OCI-LY7 (cell line): ENCODE data around the gene PAFAH2.

Experiments used
- EZH2phosphoT487 ChIP-seq: fragments of 200-600 bp; sonication (generic); IDR thresholded peaks from 2 replicates; pipeline ENCODE4 v1.6.1; 2018; ENCODE audit warnings: low read depth, borderline replicate concordance, mild to moderate bottlenecking, mixed run types, antibody characterized with exemption, low read length, moderate library complexity, mixed read lengths
- TF ChIP-seq, protein P1 (sequence below): fragments of 200-600 bp; sonication (generic); conservative IDR thresholded peaks from 2 replicates; pipeline ENCODE4 v1.5.1; 2014; ENCODE audit warnings: mild to moderate bottlenecking, antibody characterized with exemption, low read length, moderate library complexity, mixed read lengths

DNA sequence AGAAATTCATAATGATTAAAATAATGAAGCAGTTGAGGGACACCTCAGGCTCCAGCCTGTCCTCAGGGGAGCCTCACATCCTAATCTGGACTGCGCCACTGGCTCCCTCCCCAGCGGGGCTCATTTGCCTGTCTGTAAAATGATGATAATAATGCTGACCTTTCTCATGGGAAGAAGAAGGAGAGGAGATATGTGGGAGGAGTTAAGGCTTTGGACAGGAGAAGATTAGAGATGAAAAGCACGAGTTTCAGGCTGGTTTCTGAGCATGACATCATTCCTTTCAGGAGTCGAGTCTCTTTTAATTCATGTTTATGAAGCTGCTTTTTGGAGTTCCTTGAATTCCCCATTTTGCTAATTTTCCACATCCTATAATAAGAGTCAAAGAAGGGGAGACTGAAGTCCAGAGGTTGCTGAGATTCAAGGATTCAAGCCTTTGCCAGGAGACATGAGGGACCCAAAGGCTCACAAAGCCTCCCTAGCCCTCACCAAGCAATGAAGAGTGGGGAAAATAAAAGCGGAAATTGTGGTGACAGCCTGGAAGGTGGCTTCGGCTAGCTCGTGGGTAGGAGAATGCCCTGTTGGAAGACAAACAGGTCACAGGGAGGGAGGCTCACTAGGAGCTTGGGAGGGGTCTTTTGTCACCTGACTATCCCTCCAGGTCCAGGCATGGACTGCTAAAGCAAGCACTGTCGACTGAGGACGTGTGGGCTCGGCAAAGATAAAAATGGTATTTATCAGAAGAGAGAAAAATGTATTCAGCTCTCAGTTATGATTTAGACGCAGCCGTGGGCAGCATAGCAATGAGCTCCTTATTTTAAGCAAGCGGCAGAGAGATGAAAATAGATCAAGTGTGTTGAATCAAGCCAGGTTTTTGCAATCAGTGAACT, 64.1 kb downstream of the PAFAH2 start:
- TF ChIP-seq, protein P1, sequence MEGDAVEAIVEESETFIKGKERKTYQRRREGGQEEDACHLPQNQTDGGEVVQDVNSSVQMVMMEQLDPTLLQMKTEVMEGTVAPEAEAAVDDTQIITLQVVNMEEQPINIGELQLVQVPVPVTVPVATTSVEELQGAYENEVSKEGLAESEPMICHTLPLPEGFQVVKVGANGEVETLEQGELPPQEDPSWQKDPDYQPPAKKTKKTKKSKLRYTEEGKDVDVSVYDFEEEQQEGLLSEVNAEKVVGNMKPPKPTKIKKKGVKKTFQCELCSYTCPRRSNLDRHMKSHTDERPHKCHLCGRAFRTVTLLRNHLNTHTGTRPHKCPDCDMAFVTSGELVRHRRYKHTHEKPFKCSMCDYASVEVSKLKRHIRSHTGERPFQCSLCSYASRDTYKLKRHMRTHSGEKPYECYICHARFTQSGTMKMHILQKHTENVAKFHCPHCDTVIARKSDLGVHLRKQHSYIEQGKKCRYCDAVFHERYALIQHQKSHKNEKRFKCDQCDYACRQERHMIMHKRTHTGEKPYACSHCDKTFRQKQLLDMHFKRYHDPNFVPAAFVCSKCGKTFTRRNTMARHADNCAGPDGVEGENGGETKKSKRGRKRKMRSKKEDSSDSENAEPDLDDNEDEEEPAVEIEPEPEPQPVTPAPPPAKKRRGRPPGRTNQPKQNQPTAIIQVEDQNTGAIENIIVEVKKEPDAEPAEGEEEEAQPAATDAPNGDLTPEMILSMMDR = no peak
- no peak for TF ChIP-seq EZH2phosphoT487
